Panc1 (cell line): ENCODE measurements around the gene BTD. TPM values are rescaled to one million over a fixed set of nuclear protein-coding genes. Genes with fewer than 3 reads are reported as not detected.
A peak's percentile ranks its signal among the peaks of the same experiment; 100 is the strongest.

Experiments used
- ATAC-seq: fragments of 200-7000 bp; cut with Tn5 transposase; 2 replicates; pipeline ENCODE4 v1.9.1; 2020; ENCODE audit warnings: mild to moderate bottlenecking, moderate library complexity
- BruUV-seq: library from RNA; stranded (reverse); fragments of 400-500 nt; replicated peaks from 2 replicates; lab custom pipeline; 2021; lab: Mats Ljungman, UMichigan
- CTCF ChIA-PET: fragments of 300-600 bp; sonication (Branson Sonifier 250); formaldehyde crosslinking; loops from one replicate; lab custom pipeline; 2022; ENCODE audit warnings: antibody characterized with exemption; lab: Charles Lee
- POLR2A ChIA-PET: fragments of 300-600 bp; sonication (Branson Sonifier 250); formaldehyde crosslinking; loops from one replicate; lab custom pipeline; 2022; ENCODE audit warnings: antibody characterized with exemption; lab: Charles Lee
- DNase-seq: peaks from one replicate; pipeline ENCODE4 v3.0.0-alpha.2; 2010; ENCODE audit warnings: low read depth, low spot score
- H3K27ac ChIP-seq: 2 replicates; pipeline ENCODE4 v1.5.1; 2011; ENCODE audit warnings: mild to moderate bottlenecking, low read length, inconsistent platforms
- H3K27me3 ChIP-seq: fragments of 200-500 bp; sonication (Bioruptor generic); 2 replicates; pipeline ENCODE4 v1.6.0; 2014; ENCODE audit warnings: low read length, inconsistent platforms; ENCODE audit not compliant: control insufficient read depth, insufficient read depth
- H3K36me3 ChIP-seq: fragments of 200-500 bp; sonication (Bioruptor generic); 2 replicates; pipeline ENCODE4 v1.5.1; 2014; ENCODE audit warnings: inconsistent platforms, mild to moderate bottlenecking, low read length, moderate library complexity; ENCODE audit not compliant: control insufficient read depth, insufficient read depth
- H3K4me1 ChIP-seq: 2 replicates; pipeline ENCODE4 v1.5.1; 2011; ENCODE audit warnings: inconsistent platforms, mild to moderate bottlenecking, low read length, moderate library complexity; ENCODE audit not compliant: control insufficient read depth, insufficient read depth
- H3K4me3 ChIP-seq, 2 experiments: 2 replicates each; pipeline ENCODE4 v1.5.1; 2011 to 2012; ENCODE audit warnings: low read depth in 2 of 2, low read length in 2 of 2, mild to moderate bottlenecking in 2 of 2, inconsistent platforms in 1 of 2, moderate library complexity in 1 of 2
- H3K9me3 ChIP-seq: fragments of 200-500 bp; sonication (Bioruptor generic); 2 replicates; pipeline ENCODE4 v1.5.1; 2014; ENCODE audit warnings: low read depth, mild to moderate bottlenecking, inconsistent platforms, low read length, moderate library complexity; ENCODE audit not compliant: control insufficient read depth, insufficient read depth
- CTCF ChIP-seq: fragments of 450-650 bp; IDR thresholded peaks from 2 replicates; pipeline ENCODE4 v1.5.1; 2017; ENCODE audit warnings: mild to moderate bottlenecking
- POLR2AphosphoS5 ChIP-seq: IDR thresholded peaks from 2 replicates; pipeline ENCODE4 v1.6.1; 2012; ENCODE audit warnings: mild to moderate bottlenecking, low read depth, low read length, moderate library complexity
- REST ChIP-seq, 2 experiments: IDR thresholded peaks; 2 replicates each; pipeline ENCODE4 v1.6.1; 2011 to 2012; ENCODE audit warnings: low read depth in 2 of 2, control low read depth in 1 of 2, low read length in 1 of 2, mild to moderate bottlenecking in 1 of 2, moderate library complexity in 1 of 2; ENCODE audit not compliant: insufficient read depth in 1 of 2
- SIN3A ChIP-seq: IDR thresholded peaks from 2 replicates; pipeline ENCODE4 v1.6.1; 2012; ENCODE audit warnings: low read depth, mild to moderate bottlenecking, low read length, moderate library complexity, borderline replicate concordance; ENCODE audit not compliant: insufficient read depth
- TCF7L2 ChIP-seq: IDR thresholded peaks from 2 replicates; pipeline ENCODE4 v1.6.1; 2011; ENCODE audit warnings: mild to moderate bottlenecking, low read depth, low read length, inconsistent platforms
- in situ Hi-C: cut with HindIII; loops from 2 replicates; pipeline ENCODE4 v1.10.0; 2016; ENCODE audit warnings: low sequenced_read_pairs, low pct_unique_long_range_greater_than_20kb
- intact Hi-C: fragments of 100-400 bp; cut with micrococcal nuclease; formaldehyde crosslinking; loops from one replicate; pipeline ENCODE4 v1.10.0; 2022; ENCODE audit not compliant: unreplicated experiment
- total RNA-seq: library from RNA; stranded (reverse); gene quantifications from one replicate; pipeline ENCODE4 v1.2.1, GENCODE V29; 2021; ENCODE audit not compliant: unreplicated experiment

BTD gene
- total RNA-seq, 1 experiment from 2014 or later = 22.7 TPM

- ATAC-seq (peak; percentile 31; the same call in 1 of the 2 replicates), DNase-seq (no peak)
- Histone ChIP-seq H3K36me3 (no peaks in the 10 kb centered on the region), H3K9me3 (no peaks in the 10 kb centered on the region), H3K27me3 (no peaks in the 10 kb centered on the region), H3K4me3 (no peak overlapping the region), H3K4me1 (peaks cover 77% of the 10 kb centered on the region), H3K27ac (peak overlapping the region; percentile 99)
- POLR2A ChIA-PET = interaction anchor here (1.0 to 1.4 kb wide), 2 partner anchors 9 to 12 kb away, joined by 4 to 14 read pairs; no protein-coding TSS in a partner anchor
- TF ChIP-seq POLR2AphosphoS5 (0 out of 2 replicates have a peak, but pooled peaks have one; percentile 29), REST (IDR thresholded peaks at IDR 0.05; ENCODE audit: insufficient read depth in 1 of 2, low read depth in 2 of 2, low read length in 1 of 2) (no peak; a peak in 1 of 4 replicates), TCF7L2 (peak; percentile 82), SIN3A (no peak)
- intact Hi-C loops (loop anchor here (5.0 kb wide), 1 partner anchor 163 kb away; the partner anchor contains the start of gene ANKRD28), in situ Hi-C loops (no loop called here)
- BruUV-seq = no TSS peak
- CTCF ChIA-PET = interaction anchor here (0.6 kb wide), 1 partner anchor 55 kb away, joined by 4 read pairs; no protein-coding TSS in a partner anchor
Measured at GRCh38 chr3:15633766-15634598, 32.4 kb downstream of the BTD start.

DNA sequence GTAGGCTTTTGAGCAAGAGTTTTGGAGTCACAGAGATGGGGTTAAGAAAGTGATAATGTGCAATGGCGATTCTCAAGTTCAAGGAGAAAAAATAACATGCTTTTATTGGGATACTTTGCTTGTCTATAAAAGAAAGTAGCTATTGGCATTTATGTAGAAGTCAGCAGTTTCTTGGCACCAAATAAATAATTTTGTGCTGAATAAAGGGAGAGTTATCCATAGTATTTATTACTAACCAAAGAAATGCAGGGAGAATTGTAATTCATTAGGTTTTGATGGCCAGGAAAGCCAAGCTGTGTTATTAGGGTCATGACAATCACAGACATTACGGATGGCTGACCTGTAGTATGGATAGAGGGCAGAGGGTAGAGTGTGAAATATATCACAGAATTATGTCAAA lies 33.1 kb downstream of the BTD start:
- no TSS peak for BruUV-seq
- Histone ChIP-seq H3K9me3 (no peaks in the 10 kb centered on the region), H3K4me1 (peaks cover 73% of the 10 kb centered on the region), H3K4me3 (no peak overlapping the region), H3K36me3 (no peaks in the 10 kb centered on the region), H3K27me3 (no peaks in the 10 kb centered on the region), H3K27ac (peak overlapping the region; percentile 99)
- CTCF ChIA-PET = no interaction called here
- DNase-seq (no peak), ATAC-seq (no peak)
- POLR2A ChIA-PET = interaction anchor here (1.0 to 1.4 kb wide), 2 partner anchors 9 to 11 kb away, joined by 4 to 14 read pairs; no protein-coding TSS in a partner anchor
- in situ Hi-C loops (no loop called here), intact Hi-C loops (loop anchor here (5.0 kb wide), 1 partner anchor 163 kb away; the partner anchor contains the start of gene ANKRD28)
- TF ChIP-seq REST (IDR thresholded peaks at IDR 0.05; ENCODE audit: insufficient read depth in 1 of 2, low read depth in 2 of 2, low read length in 1 of 2) = no peak
- no peak for TF ChIP-seq POLR2AphosphoS5
- no peak for TF ChIP-seq CTCF
- TF ChIP-seq TCF7L2 = no peak
- TF ChIP-seq SIN3A = no peak
